Sigmoid colon (tissue), 4 donors: Measurements from ENCODE around the gene SPNS2.

Experiments
- CTCF ChIP-seq, 4 experiments: fragments of 450-650 bp in 3 of 4; fragments of 200-600 bp in 1 of 4; IDR thresholded peaks; one replicate each; pipeline ENCODE4 v1.5.1; 2016 to 2019; ENCODE audit warnings: antibody characterized with exemption in 4 of 4, mild to moderate bottlenecking in 3 of 4, moderate library complexity in 2 of 4
- EP300 ChIP-seq, 4 donors: sonication (generic); formaldehyde crosslinking; IDR thresholded peaks; one replicate each; pipeline ENCODE4 v1.6.1; 2017; ENCODE audit warnings: antibody characterized with exemption in 4 of 4
- POLR2A ChIP-seq, 2 donors: fragments of 450-650 bp; IDR thresholded peaks; one replicate each; pipeline ENCODE4 v1.6.1; 2016; ENCODE audit warnings: antibody characterized with exemption in 2 of 2, mild to moderate bottlenecking in 2 of 2, moderate library complexity in 2 of 2
- POLR2AphosphoS5 ChIP-seq, 4 donors: sonication (generic); formaldehyde crosslinking; IDR thresholded peaks; one replicate each; pipeline ENCODE4 v1.6.1; 2017; ENCODE audit warnings: antibody characterized with exemption in 4 of 4

GRCh38 chr17:4572131-4572530, 73.5 kb downstream of the SPNS2 start:
- TF ChIP-seq CTCF (IDR thresholded peaks at IDR 0.05) (no peak), POLR2A (IDR thresholded peaks at IDR 0.05) (no peak), POLR2AphosphoS5 (IDR thresholded peaks at IDR 0.05) (no peak), EP300 (IDR thresholded peaks at IDR 0.05) (no peak)
